Ishikawa (cell line): ENCODE measurements around the gene HOXC4.

Experiments
- CEBPB ChIP-seq: IDR thresholded peaks from 2 replicates; pipeline ENCODE4 v1.6.1; 2012
- CREB1 ChIP-seq: IDR thresholded peaks from 2 replicates; pipeline ENCODE4 v1.6.1; 2012; ENCODE audit warnings: low read depth
- EGR1 ChIP-seq: IDR thresholded peaks from 2 replicates; pipeline ENCODE4 v1.6.1; 2012
- EP300 ChIP-seq: IDR thresholded peaks from 2 replicates; pipeline ENCODE4 v1.6.1; 2012; ENCODE audit warnings: borderline replicate concordance
- FOXM1 ChIP-seq: IDR thresholded peaks from 2 replicates; pipeline ENCODE4 v1.6.1; 2012; ENCODE audit warnings: low read depth, borderline replicate concordance
- NFIC ChIP-seq: IDR thresholded peaks from 2 replicates; pipeline ENCODE4 v1.6.1; 2012
- TAF1 ChIP-seq: IDR thresholded peaks from 2 replicates; pipeline ENCODE4 v1.6.1; 2012; ENCODE audit warnings: low read depth, mild to moderate bottlenecking
- TEAD4 ChIP-seq: IDR thresholded peaks from 2 replicates; pipeline ENCODE4 v1.6.1; 2012
- ZBTB7A ChIP-seq: IDR thresholded peaks from 2 replicates; pipeline ENCODE4 v1.6.1; 2012; ENCODE audit warnings: low read depth
- TF ChIP-seq, protein P1 (sequence below): IDR thresholded peaks from 2 replicates; pipeline ENCODE4 v1.6.1; 2012; ENCODE audit warnings: low read depth, mild to moderate bottlenecking
- TF ChIP-seq, protein P2 (sequence below): IDR thresholded peaks from 2 replicates; pipeline ENCODE4 v1.6.1; 2012

Gene HOXC4

DNA sequence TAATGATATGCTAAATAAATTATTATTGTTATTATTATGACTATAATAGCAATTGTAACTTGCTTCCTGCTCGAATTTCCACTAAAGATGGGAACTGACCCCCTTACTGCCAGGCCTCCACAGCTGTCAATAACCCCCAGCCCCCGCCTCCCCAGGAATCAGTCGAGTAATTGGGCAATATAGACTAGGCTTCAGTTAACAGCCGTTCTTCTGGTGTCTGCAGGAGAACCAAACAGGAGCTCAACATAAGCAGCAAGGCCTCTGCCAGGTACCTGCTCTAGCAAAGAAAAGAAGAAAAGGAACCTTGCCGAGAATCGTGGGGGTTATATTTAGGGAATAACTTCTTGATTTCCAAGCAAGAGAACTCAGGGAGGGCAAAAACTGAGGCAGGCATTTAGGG, 21.8 kb downstream of the HOXC4 start:
- TF ChIP-seq CEBPB (no peak), TEAD4 (no peak), ZBTB7A (no peak)

DNA sequence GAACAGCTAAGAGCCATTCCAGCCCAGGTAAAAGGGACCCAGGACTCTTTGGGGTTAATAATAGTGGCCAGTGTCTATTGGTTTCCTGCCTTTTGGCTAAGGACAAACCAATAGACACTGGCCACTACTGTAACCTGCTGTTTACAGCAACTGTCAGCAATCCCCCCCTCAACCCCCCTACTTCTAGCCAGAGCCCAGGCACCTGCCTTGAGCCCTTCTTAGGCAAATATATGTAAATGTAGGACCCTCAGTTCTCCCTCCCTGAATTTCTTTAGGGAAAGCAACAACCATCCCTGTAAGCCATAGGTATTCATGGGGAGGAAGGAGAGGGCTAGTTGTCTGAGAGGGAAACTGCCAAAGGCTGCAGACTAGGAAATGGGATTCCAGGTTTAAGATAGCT, 22.3 kb downstream of the HOXC4 start:
- TF ChIP-seq, protein P1, sequence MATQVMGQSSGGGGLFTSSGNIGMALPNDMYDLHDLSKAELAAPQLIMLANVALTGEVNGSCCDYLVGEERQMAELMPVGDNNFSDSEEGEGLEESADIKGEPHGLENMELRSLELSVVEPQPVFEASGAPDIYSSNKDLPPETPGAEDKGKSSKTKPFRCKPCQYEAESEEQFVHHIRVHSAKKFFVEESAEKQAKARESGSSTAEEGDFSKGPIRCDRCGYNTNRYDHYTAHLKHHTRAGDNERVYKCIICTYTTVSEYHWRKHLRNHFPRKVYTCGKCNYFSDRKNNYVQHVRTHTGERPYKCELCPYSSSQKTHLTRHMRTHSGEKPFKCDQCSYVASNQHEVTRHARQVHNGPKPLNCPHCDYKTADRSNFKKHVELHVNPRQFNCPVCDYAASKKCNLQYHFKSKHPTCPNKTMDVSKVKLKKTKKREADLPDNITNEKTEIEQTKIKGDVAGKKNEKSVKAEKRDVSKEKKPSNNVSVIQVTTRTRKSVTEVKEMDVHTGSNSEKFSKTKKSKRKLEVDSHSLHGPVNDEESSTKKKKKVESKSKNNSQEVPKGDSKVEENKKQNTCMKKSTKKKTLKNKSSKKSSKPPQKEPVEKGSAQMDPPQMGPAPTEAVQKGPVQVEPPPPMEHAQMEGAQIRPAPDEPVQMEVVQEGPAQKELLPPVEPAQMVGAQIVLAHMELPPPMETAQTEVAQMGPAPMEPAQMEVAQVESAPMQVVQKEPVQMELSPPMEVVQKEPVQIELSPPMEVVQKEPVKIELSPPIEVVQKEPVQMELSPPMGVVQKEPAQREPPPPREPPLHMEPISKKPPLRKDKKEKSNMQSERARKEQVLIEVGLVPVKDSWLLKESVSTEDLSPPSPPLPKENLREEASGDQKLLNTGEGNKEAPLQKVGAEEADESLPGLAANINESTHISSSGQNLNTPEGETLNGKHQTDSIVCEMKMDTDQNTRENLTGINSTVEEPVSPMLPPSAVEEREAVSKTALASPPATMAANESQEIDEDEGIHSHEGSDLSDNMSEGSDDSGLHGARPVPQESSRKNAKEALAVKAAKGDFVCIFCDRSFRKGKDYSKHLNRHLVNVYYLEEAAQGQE: no peak
- no peak for TF ChIP-seq NFIC
- no peak for TF ChIP-seq TEAD4
- no peak for TF ChIP-seq FOXM1
- TF ChIP-seq EP300: no peak
- TF ChIP-seq, protein P2, sequence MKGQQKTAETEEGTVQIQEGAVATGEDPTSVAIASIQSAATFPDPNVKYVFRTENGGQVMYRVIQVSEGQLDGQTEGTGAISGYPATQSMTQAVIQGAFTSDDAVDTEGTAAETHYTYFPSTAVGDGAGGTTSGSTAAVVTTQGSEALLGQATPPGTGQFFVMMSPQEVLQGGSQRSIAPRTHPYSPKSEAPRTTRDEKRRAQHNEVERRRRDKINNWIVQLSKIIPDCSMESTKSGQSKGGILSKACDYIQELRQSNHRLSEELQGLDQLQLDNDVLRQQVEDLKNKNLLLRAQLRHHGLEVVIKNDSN: no peak
- no peak for TF ChIP-seq CREB1
- TF ChIP-seq EGR1: no peak

DNA sequence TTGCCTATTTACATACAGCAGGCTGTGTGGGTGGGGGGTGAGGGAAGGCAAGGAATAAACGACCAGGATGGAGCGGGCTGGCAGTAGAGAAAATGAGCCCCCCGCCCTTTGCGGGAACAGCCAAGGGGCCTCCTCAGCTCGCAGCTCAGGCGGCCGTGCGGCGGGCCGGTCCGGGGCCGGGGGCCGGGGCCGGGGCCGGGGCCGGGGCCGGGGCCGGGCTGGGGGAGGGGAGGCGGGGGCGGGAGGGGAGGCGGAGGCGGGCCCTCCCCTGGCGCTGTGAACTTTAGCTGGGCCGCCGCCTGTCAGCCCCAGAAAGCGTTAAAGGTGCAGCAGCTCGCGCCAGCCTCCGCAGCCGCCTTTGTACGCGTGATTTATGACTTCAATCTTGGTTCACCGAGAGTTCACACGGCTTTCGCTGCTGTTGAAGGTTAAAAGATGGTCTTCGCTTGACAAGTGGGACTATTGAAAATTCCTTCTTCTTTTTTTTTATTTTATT, 28.8 kb downstream of the HOXC4 start:
- no peak for TF ChIP-seq TAF1
- no peak for TF ChIP-seq EGR1
- TF ChIP-seq, protein P1: no peak

DNA sequence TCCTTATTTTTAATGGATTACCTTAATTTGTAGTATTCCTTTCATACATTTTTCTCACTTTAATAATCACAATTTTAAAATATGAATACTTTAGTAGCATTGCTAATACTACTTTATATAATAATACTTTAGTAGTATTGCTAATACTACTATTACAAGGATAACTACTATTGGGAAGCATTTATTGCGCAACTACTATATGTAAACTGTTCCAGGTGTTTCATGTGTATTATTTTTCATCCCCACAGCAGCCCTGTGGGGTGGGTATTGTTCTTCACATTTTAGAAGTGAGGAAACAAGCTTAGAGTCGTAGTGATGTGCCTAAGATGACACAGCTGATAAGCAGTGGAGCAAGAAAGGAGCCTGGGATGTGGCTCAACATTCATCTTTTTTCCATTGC, 45.0 kb downstream of the HOXC4 start:
- peak; percentile 75 for TF ChIP-seq CEBPB

DNA sequence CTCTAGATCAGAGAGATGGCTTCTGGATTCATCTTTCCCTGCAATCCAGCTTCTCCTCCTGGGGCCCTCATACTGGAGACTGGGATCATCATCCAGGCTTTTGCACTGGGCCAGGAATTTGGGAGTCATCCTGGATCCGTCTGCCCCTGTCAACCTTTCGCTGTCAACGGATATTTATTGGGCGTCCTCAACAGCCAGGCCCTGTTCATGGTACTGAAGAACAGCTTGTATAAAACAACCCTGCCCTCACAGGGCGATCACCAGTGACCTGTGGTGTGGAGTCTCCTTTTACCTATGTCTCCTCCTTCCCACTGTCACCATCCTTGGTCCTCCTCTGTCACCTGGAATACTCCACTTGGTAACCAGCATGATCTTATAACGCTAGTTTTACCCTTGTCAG, 48.6 kb downstream of the HOXC4 start:
- TF ChIP-seq, protein P1: peak; percentile 65
